SK-N-DZ (cell line): ENCODE results near the gene ZNF532.

ENCODE experiments used
- DNase-seq: peaks from one replicate; pipeline ENCODE4 v3.0.0-alpha.2; 2015; ENCODE audit warnings: low spot score
- small RNA-seq, 2 experiments: library from RNA; depleted of rRNA; stranded (forward); fragments of <200 nt; gene quantifications; one replicate each; pipeline ENCODE3, GENCODE V24; 2014

ZNF532 gene

DNA sequence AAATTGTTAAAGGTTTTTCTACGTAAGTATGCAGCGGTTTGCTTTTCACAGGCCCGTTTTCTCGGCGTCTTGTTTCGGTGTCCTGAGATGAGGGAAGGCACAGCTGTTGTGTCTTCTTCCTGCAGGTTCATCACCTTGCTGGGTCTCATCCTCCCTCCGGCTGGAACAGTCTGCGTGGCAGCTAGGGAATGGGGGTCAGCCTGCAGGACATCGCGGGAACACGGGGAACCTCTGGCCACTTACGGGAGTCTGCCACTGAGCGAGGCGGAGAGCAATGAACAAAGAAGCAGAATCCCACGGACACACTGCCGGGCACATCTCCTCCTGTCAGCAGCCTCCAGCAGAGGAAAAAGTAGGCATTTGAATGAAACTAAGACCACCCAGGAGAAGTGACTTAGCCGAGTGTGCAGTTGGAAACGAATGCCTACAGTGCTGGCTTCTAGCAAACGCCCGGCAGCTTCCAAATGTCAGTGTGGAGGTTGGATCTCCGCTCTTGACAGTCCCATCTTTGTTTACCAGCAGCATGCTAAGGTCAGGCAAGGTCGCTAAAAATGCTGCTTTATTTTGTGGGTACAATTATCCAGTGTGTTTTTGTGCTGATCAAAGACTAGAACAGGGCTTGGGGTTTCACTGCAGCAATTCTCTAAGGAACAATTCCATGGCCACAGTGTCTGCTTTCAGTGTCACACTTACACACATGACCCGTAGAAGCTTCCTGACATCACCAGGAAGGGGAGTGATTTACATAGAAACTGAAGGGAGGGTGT is 165.2 kb downstream of the ZNF532 start:
- no peak for DNase-seq

DNA sequence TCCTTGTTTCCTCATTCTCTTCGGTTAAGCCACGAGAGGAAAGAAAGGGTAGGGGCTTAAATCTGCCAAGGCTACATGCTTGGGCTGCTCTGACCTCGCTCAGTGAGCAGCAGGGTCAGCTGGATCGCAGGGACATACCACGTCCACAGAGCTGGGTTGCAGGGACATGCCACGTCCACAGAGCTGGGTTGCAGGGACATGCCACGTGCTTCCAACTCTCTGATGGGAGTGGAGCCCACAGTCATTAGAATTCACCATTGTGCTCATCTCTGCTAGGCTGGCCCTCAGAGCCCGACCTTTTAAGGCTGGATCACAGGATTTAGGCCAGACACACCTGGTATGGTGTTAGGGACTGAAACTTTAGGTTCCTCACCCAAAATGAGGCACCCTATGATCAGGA is 167.6 kb downstream of the ZNF532 start:
- no peak for DNase-seq

DNA sequence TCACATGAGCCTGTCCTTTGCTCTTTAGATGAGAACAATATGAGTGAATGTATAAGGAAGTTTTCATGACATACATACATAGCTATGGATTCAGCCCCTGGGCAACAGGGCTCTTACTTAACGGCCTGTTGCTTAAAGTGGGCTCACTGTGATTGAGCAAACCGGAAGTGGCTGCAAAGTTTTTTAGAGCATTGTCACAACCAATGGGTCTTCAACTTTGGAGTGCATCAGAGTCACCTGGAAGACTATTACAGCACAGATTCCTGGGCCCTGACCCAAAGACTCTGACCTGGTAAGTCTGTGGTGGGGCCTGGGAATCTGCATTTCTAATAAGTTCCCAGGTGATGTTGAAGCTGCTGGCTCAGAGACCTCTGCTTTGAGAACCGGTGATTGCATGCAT is 168.7 kb downstream of the ZNF532 start:
- no peak for DNase-seq

DNA sequence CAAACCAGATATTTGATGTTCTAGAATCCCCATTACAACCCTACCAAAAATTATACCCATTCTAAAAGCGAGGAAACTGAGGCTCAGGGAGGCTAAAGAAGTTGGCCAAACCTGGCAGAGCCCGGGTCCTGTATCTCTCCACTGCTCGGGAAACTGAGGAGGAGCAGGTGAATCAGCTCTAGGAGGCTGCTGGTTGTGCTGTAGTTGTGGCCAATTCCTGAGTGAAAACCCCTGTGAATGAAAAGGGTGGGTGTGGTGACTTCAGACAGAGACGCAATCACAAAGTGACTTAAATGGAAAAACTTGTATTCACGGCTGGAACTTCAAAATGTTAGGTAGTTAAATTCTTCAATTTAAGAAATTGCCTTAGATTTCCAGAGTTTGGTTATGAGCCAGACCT is 169.3 kb downstream of the ZNF532 start:
- DNase-seq, result no peak

- DNase-seq, result no peak
Observed at GRCh38 chr18:59035591-59035990, 170.9 kb downstream of the ZNF532 start.

Small RNA genes lying within 50 kb of the gene (small RNA-seq; reads per million reads assigned to genes)
- gene RF00096 (0 to 0.76 reads per million in 2 experiments), gene RNU2-69P (0.50 to 12.1 reads per million in 2 experiments)
